PFSK-1 (cell line): ENCODE data around the gene TMIGD3.

Experiments used
- FOXP2 ChIP-seq: optimal IDR thresholded peaks from 2 replicates; pipeline ENCODE3; 2011; ENCODE audit warnings: borderline replicate concordance, control low read depth, inconsistent platforms; ENCODE audit not compliant: insufficient read depth; ENCODE audit errors: extremely low read length, extremely low read depth
- POLR2AphosphoS5 ChIP-seq: IDR thresholded peaks from 2 replicates; pipeline ENCODE4 v1.6.1; 2012; ENCODE audit warnings: low read depth, mild to moderate bottlenecking, control low read depth, low read length, moderate library complexity
- SIN3A ChIP-seq: IDR thresholded peaks from 2 replicates; pipeline ENCODE4 v1.6.1; 2012; ENCODE audit warnings: mild to moderate bottlenecking, low read length, moderate library complexity, borderline replicate concordance; ENCODE audit not compliant: insufficient read depth
- TAF1 ChIP-seq: IDR thresholded peaks from 2 replicates; pipeline ENCODE4 v1.6.1; 2012; ENCODE audit warnings: low read length, control low read depth, borderline replicate concordance; ENCODE audit not compliant: insufficient read depth
- TF ChIP-seq, protein P1 (sequence below), 2 experiments: IDR thresholded peaks; 2 replicates each; pipeline versions ENCODE4 v1.6.1 to v1.8.0; 2011 to 2012; ENCODE audit warnings: low read depth in 2 of 2, low read length in 2 of 2, control low read depth in 1 of 2, inconsistent platforms in 1 of 2, mild to moderate bottlenecking in 1 of 2, moderate library complexity in 1 of 2; ENCODE audit not compliant: insufficient read depth in 1 of 2

The TMIGD3 gene

DNA sequence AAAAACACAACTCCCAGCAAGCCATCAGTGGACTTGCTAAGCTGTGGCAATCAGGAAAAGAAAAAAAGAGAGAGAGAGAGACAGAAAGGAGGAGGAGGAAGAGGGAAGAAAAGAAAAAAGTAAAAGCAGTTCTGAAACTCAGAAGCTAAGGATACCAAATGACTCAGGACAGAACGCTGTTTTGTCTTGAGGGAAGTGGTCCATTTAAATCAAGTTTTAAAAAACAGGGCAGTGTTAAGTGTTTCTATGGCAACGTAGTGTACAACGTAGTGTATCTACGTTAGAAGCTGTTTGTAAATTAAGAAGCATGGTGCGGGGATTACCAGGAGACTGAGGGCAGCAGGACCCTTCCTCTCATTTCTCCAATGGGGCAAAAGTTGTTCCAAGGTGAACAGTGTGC, 5.8 kb downstream of the TMIGD3 start:
- TF ChIP-seq FOXP2: no peak
- TF ChIP-seq, protein P1, sequence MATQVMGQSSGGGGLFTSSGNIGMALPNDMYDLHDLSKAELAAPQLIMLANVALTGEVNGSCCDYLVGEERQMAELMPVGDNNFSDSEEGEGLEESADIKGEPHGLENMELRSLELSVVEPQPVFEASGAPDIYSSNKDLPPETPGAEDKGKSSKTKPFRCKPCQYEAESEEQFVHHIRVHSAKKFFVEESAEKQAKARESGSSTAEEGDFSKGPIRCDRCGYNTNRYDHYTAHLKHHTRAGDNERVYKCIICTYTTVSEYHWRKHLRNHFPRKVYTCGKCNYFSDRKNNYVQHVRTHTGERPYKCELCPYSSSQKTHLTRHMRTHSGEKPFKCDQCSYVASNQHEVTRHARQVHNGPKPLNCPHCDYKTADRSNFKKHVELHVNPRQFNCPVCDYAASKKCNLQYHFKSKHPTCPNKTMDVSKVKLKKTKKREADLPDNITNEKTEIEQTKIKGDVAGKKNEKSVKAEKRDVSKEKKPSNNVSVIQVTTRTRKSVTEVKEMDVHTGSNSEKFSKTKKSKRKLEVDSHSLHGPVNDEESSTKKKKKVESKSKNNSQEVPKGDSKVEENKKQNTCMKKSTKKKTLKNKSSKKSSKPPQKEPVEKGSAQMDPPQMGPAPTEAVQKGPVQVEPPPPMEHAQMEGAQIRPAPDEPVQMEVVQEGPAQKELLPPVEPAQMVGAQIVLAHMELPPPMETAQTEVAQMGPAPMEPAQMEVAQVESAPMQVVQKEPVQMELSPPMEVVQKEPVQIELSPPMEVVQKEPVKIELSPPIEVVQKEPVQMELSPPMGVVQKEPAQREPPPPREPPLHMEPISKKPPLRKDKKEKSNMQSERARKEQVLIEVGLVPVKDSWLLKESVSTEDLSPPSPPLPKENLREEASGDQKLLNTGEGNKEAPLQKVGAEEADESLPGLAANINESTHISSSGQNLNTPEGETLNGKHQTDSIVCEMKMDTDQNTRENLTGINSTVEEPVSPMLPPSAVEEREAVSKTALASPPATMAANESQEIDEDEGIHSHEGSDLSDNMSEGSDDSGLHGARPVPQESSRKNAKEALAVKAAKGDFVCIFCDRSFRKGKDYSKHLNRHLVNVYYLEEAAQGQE (IDR thresholded peaks at IDR 0.05; ENCODE audit: insufficient read depth in 1 of 2, low read depth in 2 of 2, low read length in 2 of 2): no peak

DNA sequence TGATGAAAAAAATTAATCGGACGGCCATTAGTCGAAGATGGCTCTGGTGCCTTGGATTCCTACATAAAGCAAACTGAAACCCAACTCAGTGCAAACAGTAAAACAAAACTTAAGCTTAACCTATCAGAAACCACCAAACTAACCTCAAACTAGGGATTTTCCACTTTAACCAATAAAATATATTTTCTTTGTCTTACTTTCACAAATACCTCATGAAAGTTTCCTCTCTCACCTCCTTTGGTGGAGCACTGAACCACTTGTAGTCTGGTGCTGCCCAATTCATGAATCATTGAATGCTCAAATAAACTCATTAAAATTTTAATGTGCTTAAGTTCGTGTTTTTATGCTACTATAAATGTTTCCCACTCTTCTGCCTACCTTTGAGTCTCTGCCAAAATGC, 7.0 kb downstream of the TMIGD3 start:
- TF ChIP-seq SIN3A (no peak), FOXP2 (no peak)

DNA sequence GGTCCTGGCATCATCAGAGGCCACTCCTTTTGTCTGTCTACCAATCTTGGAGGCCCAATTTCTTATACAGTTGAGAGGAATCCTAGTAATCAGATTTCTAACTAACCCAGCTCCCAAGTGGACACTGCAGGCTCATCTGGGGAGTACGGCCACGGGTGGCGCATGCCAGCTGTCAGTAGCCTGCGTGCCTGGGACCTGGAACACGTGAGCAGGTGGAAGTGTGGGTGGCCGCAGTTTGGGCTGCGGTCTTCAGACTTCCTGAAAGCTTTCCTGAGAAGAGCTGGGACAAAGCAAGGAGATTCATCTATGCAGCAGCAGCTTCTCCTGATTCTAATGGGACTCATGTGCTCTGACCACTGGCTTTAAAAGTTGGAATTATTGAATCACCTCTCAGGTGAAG, 12.4 kb downstream of the TMIGD3 start:
- TF ChIP-seq, protein P1 (IDR thresholded peaks at IDR 0.05; ENCODE audit: insufficient read depth in 1 of 2, low read depth in 2 of 2, low read length in 2 of 2): no peak
- TF ChIP-seq FOXP2 (no peak), SIN3A (no peak), POLR2AphosphoS5 (no peak), TAF1 (no peak)

DNA sequence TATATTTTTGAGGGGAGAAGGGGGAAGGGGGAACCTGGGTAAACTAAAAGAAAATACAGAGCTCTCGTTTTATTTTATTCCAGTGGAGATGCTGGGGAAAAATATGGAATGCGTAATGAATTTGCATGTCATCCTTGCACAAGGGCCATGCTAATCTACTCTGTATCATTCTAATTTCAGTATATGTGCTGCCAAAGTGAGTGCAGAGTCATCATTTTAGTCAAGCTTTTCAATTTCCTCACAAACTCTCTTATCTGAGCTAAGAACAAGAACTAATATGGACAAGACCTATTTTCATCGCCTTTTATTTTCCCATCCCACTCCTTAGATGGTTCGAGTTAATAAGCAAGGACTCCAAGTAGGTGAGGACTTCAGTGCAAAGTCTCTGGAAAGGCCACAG, 13.2 kb downstream of the TMIGD3 start:
- no peak for TF ChIP-seq SIN3A
- TF ChIP-seq, protein P1 (IDR thresholded peaks at IDR 0.05; ENCODE audit: insufficient read depth in 1 of 2, low read depth in 2 of 2, low read length in 2 of 2): no peak
- no peak for TF ChIP-seq POLR2AphosphoS5
- TF ChIP-seq FOXP2: no peak
- TF ChIP-seq TAF1: no peak

DNA sequence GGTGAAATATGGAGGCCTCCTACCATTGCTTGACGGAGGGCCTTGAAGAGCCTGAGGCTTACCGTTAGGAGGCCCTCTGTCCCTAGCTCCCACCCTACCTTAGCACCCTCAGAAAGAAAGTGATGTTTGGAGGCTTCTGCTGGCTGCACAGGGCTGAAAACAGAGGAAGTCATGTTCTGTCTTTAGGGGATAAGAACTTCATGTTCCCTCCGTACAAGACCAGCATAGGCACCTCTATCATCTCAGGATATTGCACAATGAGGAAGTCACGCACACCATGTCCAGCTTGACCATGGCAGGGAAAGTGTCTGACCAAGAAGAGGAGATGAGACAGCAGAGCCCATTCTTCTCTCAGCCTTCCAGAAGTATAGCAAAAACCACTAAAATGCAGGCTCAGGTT, 13.8 kb downstream of the TMIGD3 start:
- TF ChIP-seq, protein P1 (IDR thresholded peaks at IDR 0.05; ENCODE audit: insufficient read depth in 1 of 2, low read depth in 2 of 2, low read length in 2 of 2): no peak
- no peak for TF ChIP-seq TAF1
- TF ChIP-seq FOXP2: no peak
